NCI-H1436 treated with DMSO at 0.1 percent for 48 hours (cell line): ENCODE results near the gene PFKFB2.

ENCODE experiments used
- DNase-seq: peaks from one replicate; lab custom pipeline; 2025; lab: John Stamatoyannopoulos, UW

Gene PFKFB2

GRCh38 chr1:207052911-207053769 is at the start of gene PFKFB2:
Gene PFKFB2 (plus strand): TSS chr1:207053275. CDS start chr1:207054718, 1,443 bp downstream.
- DNase-seq = peak; percentile 99

GRCh38 chr1:207004931-207005830 is 47.9 kb upstream of the PFKFB2 start:
- peak; percentile 5 for DNase-seq

GRCh38 chr1:207006083-207006482 is 47.0 kb upstream of the PFKFB2 start:
- no peak for DNase-seq

- DNase-seq = no peak
Measured at GRCh38 chr1:207006914-207007313, 46.2 kb upstream of the PFKFB2 start.

- no peak for DNase-seq
Measured at GRCh38 chr1:207007352-207008033, 45.6 kb upstream of the PFKFB2 start.

GRCh38 chr1:207009182-207009850 is 43.8 kb upstream of the PFKFB2 start:
- DNase-seq = no peak

- no peak for DNase-seq
Measured at GRCh38 chr1:207009945-207010344, 43.1 kb upstream of the PFKFB2 start.

GRCh38 chr1:207010726-207011125 is 42.3 kb upstream of the PFKFB2 start:
- DNase-seq = no peak

GRCh38 chr1:207013321-207014085 is 39.6 kb upstream of the PFKFB2 start:
- DNase-seq = no peak

- no peak for DNase-seq
Measured at GRCh38 chr1:207014728-207015127, 38.3 kb upstream of the PFKFB2 start.

- no peak for DNase-seq
Measured at GRCh38 chr1:207015791-207016190, 37.3 kb upstream of the PFKFB2 start.

- no peak for DNase-seq
Measured at GRCh38 chr1:207017615-207018559, 35.2 kb upstream of the PFKFB2 start.

GRCh38 chr1:207018707-207019106 is 34.4 kb upstream of the PFKFB2 start:
- no peak for DNase-seq

GRCh38 chr1:207019161-207019560 is 33.9 kb upstream of the PFKFB2 start:
- DNase-seq = no peak

- no peak for DNase-seq
Measured at GRCh38 chr1:207019661-207020060, 33.4 kb upstream of the PFKFB2 start.

GRCh38 chr1:207020065-207020708 is 32.9 kb upstream of the PFKFB2 start:
- no peak for DNase-seq

- no peak for DNase-seq
Measured at GRCh38 chr1:207020709-207021107, 32.4 kb upstream of the PFKFB2 start.

GRCh38 chr1:207021139-207021861 is 31.8 kb upstream of the PFKFB2 start:
- no peak for DNase-seq
